Measurements from ENCODE around the gene TRAF2. TPM values are rescaled to one million over a fixed set of nuclear protein-coding genes. Genes with fewer than 3 reads are reported as not detected.

TRAF2 gene
- total RNA-seq, 1 donor = 7.9 TPM

DNA sequence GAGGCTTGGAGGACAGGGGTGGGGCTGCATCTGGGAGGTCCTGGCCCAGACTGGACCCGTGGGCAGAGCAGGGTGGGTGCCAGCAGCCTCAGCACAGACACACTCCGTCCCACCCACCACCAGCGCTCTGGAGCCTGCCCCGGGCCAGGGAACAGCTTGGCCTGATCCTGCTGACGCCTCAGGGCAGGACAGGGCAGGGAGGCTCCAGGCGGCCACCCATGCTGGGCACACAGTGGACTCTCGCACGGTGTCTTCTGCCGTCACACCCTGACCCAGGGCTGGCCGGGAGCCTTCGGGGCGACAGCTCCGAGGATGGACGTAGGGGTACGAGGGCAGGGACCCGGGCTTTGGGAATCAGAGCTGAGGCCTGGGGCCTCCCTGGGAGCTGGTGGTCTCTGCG, 82.8 kb downstream of the TRAF2 start:
- no peak for DNase-seq (ENCODE audit: low read depth)
- TF ChIP-seq, protein P1, sequence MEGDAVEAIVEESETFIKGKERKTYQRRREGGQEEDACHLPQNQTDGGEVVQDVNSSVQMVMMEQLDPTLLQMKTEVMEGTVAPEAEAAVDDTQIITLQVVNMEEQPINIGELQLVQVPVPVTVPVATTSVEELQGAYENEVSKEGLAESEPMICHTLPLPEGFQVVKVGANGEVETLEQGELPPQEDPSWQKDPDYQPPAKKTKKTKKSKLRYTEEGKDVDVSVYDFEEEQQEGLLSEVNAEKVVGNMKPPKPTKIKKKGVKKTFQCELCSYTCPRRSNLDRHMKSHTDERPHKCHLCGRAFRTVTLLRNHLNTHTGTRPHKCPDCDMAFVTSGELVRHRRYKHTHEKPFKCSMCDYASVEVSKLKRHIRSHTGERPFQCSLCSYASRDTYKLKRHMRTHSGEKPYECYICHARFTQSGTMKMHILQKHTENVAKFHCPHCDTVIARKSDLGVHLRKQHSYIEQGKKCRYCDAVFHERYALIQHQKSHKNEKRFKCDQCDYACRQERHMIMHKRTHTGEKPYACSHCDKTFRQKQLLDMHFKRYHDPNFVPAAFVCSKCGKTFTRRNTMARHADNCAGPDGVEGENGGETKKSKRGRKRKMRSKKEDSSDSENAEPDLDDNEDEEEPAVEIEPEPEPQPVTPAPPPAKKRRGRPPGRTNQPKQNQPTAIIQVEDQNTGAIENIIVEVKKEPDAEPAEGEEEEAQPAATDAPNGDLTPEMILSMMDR (IDR thresholded peaks at IDR 0.05; ENCODE audit: insufficient read depth, low read length) = no peak
- no peak overlapping the region for H3K4me3 ChIP-seq (ENCODE audit: low read depth, low read length)

DNA sequence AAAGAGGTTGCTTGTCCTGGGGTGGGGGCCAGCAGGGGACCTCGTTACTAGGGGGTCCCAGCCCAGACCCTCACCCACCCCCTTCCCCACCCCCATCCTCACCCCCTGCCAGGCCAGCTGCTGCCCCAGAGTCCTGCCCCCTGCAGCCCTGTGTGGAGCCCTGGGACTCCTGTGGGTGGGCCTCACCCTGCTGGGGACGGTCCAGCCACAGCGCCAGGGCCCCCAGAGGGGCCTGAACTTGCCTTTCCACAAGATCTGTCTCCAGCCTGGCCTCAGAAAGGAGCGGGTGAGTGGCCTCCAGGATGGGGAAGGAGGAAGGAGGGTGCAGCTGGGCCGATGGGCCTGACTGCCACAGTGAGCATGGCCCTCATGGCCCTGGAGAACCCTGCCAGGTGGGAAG, 83.5 kb downstream of the TRAF2 start:
- DNase-seq (ENCODE audit: low read depth) = no peak
- TF ChIP-seq, protein P1 (IDR thresholded peaks at IDR 0.05; ENCODE audit: insufficient read depth, low read length) = no peak
- H3K4me3 ChIP-seq (ENCODE audit: low read depth, low read length) = no peak overlapping the region

DNA sequence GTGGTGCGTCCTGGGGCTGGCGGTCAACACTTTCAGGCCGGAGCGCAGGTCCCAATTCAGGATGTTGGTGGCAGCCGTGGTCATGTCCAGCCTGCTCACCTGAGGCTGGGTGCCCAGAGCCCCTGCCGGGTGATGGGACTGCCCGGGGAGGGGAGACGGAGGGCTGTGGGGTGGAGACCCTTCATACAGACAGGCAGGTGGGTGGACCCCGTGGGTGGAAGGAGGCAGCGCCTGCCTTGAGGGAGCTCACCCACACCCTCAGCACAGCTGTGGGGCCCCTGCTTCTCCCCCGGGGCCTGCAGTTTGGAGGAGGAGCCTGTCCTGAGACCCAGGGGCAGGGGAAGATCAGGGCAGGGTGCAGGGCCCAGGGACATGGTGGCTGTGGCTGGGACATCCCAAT, 84.0 kb downstream of the TRAF2 start:
- no peak overlapping the region for H3K4me3 ChIP-seq (ENCODE audit: low read depth, low read length)
- DNase-seq (ENCODE audit: low read depth) = no peak
- TF ChIP-seq, protein P1 (IDR thresholded peaks at IDR 0.05; ENCODE audit: insufficient read depth, low read length) = no peak

DNA sequence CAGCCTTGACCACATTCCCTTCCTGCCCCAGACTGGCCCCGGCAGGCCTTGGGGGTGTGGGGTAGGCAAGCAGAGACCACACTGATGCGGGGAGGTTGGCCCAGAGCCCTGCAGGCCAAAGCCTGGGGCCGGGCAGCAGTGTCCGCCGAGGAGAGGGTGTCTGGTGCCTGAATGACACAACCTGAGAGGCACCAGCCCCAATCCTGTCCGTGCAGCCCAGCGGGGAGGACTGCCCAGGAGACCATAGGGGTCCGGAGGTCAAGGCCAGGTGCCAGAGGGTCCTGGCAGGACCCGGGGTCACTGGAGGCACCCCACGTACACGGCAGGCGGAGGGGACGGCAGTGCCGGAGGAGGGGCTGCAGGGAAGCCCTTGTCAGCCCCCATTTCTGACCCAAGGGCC, 85.4 kb downstream of the TRAF2 start:
- DNase-seq (ENCODE audit: low read depth) = no peak

DNA sequence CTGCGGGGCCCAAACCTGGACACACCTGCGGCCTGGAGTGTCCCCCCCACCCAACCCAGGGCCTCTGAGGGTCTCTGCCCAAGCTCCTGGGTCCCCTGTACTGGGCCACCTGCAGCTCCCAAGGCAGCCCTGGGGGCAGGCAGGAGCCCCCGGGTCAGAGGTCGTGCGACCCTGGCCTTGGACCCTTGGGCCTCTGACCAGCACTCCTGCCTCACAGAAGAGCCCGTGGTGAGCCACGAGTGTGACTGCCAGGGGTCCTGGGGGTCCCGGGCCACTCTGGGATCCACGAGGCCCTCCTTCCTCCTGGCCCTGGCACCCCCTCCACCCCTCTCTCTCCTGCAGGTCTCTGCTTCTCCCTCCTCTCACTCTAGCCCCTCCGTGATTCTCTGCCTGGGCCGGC, 86.0 kb downstream of the TRAF2 start:
- H3K4me3 ChIP-seq (ENCODE audit: low read depth, low read length) = no peak overlapping the region
- no peak for DNase-seq (ENCODE audit: low read depth)
- TF ChIP-seq, protein P1 (IDR thresholded peaks at IDR 0.05; ENCODE audit: insufficient read depth, low read length) = no peak

More for the DNA sequence above, 85.4 kb downstream of the TRAF2 start:
- no peak overlapping the region for H3K4me3 ChIP-seq (ENCODE audit: low read depth, low read length)
- TF ChIP-seq, protein P1 (IDR thresholded peaks at IDR 0.05; ENCODE audit: insufficient read depth, low read length) = no peak

DNA sequence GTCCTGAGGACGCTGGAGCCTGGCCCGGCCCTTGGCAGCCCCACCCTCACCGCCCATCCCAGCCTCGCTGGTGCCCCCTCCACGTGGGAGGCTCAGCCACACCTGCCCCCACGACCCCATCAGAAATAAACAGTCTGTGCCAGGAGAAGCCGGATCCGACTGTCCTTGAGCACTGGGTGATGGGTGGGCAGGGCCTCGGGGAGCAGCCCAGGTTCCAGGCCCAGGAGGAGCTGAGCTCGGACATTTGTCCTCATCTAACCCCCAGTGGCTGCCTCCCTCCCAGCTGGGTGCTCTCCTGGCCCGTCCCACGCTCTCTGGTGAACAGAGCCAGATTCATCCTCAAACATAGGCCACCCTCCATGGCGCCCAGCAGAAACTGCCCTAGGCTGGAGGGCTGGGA, 86.4 kb downstream of the TRAF2 start:
- TF ChIP-seq, protein P1 (IDR thresholded peaks at IDR 0.05; ENCODE audit: insufficient read depth, low read length) = no peak
- H3K4me3 ChIP-seq (ENCODE audit: low read depth, low read length) = no peak overlapping the region
- DNase-seq (ENCODE audit: low read depth) = no peak
